Peyer's patch (tissue), 4 donors: ENCODE data around the gene PIGZ. TPM values are rescaled to one million over a fixed set of nuclear protein-coding genes. Genes with fewer than 3 reads are reported as not detected.

Experiments used
- DNase-seq, 3 donors: peaks; one replicate each; pipeline ENCODE4 v3.0.0-alpha.2; 2017 to 2019
- H3K27ac ChIP-seq, 4 donors: fragments of 200-600 bp; sonication (generic); one replicate each; pipeline ENCODE4 v1.5.1; 2016 to 2019
- H3K27me3 ChIP-seq, 2 donors: fragments of 200-600 bp; sonication (generic); one replicate each; pipeline ENCODE4 v1.5.1; 2019
- H3K36me3 ChIP-seq, 3 donors: fragments of 200-600 bp; sonication (generic); one replicate each; pipeline ENCODE4 v1.5.1; 2016 to 2019
- H3K4me1 ChIP-seq, 4 donors: fragments of 200-600 bp; sonication (generic); one replicate each; pipeline ENCODE4 v1.5.1; 2016 to 2019
- H3K4me3 ChIP-seq, 4 donors: fragments of 200-600 bp; sonication (generic); 1 replicate in 3 of 4; 2 replicates in 1 of 4; pipeline ENCODE4 v1.5.1; 2016 to 2019; ENCODE audit warnings: mild to moderate bottlenecking in 1 of 4
- H3K9me3 ChIP-seq, 4 donors: fragments of 200-600 bp; sonication (generic); one replicate each; pipeline ENCODE4 v1.5.1; 2016 to 2019; ENCODE audit warnings: mild to moderate bottlenecking in 1 of 4
- CTCF ChIP-seq, 6 experiments: fragments of 450-650 bp in 4 of 6; fragments of 200-600 bp in 2 of 6; sonication (generic) in 1 of 6; IDR thresholded peaks; one replicate each; pipeline ENCODE4 v1.5.1; 2017 to 2019; ENCODE audit warnings: antibody characterized with exemption in 6 of 6, mild to moderate bottlenecking in 3 of 6, moderate library complexity in 1 of 6
- POLR2A ChIP-seq, 2 donors: fragments of 450-650 bp; IDR thresholded peaks; one replicate each; pipeline ENCODE4 v1.5.1; 2017; ENCODE audit warnings: antibody characterized with exemption in 2 of 2, mild to moderate bottlenecking in 2 of 2, moderate library complexity in 2 of 2
- total RNA-seq, 4 donors: library from RNA; depleted of rRNA; stranded (reverse); fragments of >200 nt; gene quantifications; one replicate each; pipeline ENCODE4 v1.1.0, GENCODE V29; 2016

Gene PIGZ
- total RNA-seq, 4 donors from 2014 or later: 5.0 to 212 (median 44.5) TPM

GRCh38 chr3:196942915-196943277, 25.7 kb downstream of the PIGZ start:
- no peak for TF ChIP-seq POLR2A (IDR thresholded peaks at IDR 0.05)
- TF ChIP-seq CTCF (IDR thresholded peaks at IDR 0.05): no peak
- Histone ChIP-seq H3K27ac (peak overlapping the region; percentile 83 to 98 (median 92)), H3K36me3 (peaks cover 0 to 21% (median 0%) of the 10 kb centered on the region in 3 donors), H3K4me3 (peak overlapping the region; percentile 84 to 100 (median 95)), H3K27me3 (no peaks in the 10 kb centered on the region), H3K4me1 (peaks cover 0 to 38% (median 7%) of the 10 kb centered on the region in 4 donors), H3K9me3 (no peaks in the 10 kb centered on the region)
- DNase-seq: peak in 1 of 3 donors; percentile 71

- Histone ChIP-seq H3K27me3 (no peaks in the 10 kb centered on the region), H3K4me1 (peaks cover 0 to 38% (median 7%) of the 10 kb centered on the region in 4 donors), H3K9me3 (no peaks in the 10 kb centered on the region), H3K27ac (peak within 1 kb of the TSS; percentile 83 to 98 (median 92)), H3K36me3 (peaks cover 0 to 26% (median 0%) of the 10 kb centered on the region in 3 donors), H3K4me3 (peak within 1 kb of the TSS; percentile 84 to 100 (median 95))
- DNase-seq: peak; percentile 99 to 100 (median 100)
- peak; percentile 27 to 84 (median 68) for TF ChIP-seq CTCF (IDR thresholded peaks at IDR 0.05)
- TF ChIP-seq POLR2A (IDR thresholded peaks at IDR 0.05): peak; percentile 75 to 89
These were observed 26.3 kb downstream of the PIGZ start, which contains the start of gene NCBP2 for GRCh38 chr3:196942226-196942914. Gene NCBP2, minus strand, starts transcription at chr3:196942528. Its CDS starts 25 bp downstream, at chr3:196942503.

GRCh38 chr3:196941729-196942225, 26.9 kb downstream of the PIGZ start:
- H3K9me3 ChIP-seq: no peaks in the 10 kb centered on the region
- H3K27ac ChIP-seq: peak overlapping the region; percentile 83 to 98 (median 92)
- H3K4me1 ChIP-seq: peaks cover 0 to 38% (median 7%) of the 10 kb centered on the region in 4 donors
- no peaks in the 10 kb centered on the region for H3K27me3 ChIP-seq
- DNase-seq: peak in 2 of 3 donors; percentile 46 to 70
- peaks cover 0 to 32% (median 0%) of the 10 kb centered on the region in 3 donors for H3K36me3 ChIP-seq
- no peak for TF ChIP-seq CTCF (IDR thresholded peaks at IDR 0.05)
- TF ChIP-seq POLR2A (IDR thresholded peaks at IDR 0.05): no peak
- peak overlapping the region; percentile 84 to 100 (median 95) for H3K4me3 ChIP-seq

- H3K27me3 ChIP-seq: no peaks in the 10 kb centered on the region
- H3K4me1 ChIP-seq: peaks cover 0 to 28% (median 5%) of the 10 kb centered on the region in 4 donors
- no peak for TF ChIP-seq POLR2A (IDR thresholded peaks at IDR 0.05)
- TF ChIP-seq CTCF (IDR thresholded peaks at IDR 0.05): no peak
- no peak for DNase-seq
- peaks cover 0 to 57% (median 0%) of the 10 kb centered on the region in 3 donors for H3K36me3 ChIP-seq
- no peak overlapping the region for H3K4me3 ChIP-seq
- H3K9me3 ChIP-seq: no peaks in the 10 kb centered on the region
- no peak overlapping the region for H3K27ac ChIP-seq
These were observed 30.1 kb downstream of the PIGZ start for GRCh38 chr3:196938576-196938975.

- Histone ChIP-seq H3K27ac (no peak overlapping the region), H3K9me3 (no peaks in the 10 kb centered on the region), H3K4me1 (peaks cover 0 to 23% (median 1%) of the 10 kb centered on the region in 4 donors), H3K27me3 (no peaks in the 10 kb centered on the region), H3K4me3 (no peak overlapping the region), H3K36me3 (peaks cover 0 to 61% (median 0%) of the 10 kb centered on the region in 3 donors)
- no peak for DNase-seq
- TF ChIP-seq CTCF (IDR thresholded peaks at IDR 0.05) (no peak), POLR2A (IDR thresholded peaks at IDR 0.05) (no peak)
These were observed 30.5 kb downstream of the PIGZ start for GRCh38 chr3:196938124-196938523.
